Mesendoderm (in vitro differentiated cells): ENCODE measurements around the gene GPBP1.

Experiments used
- DNase-seq: peaks from one replicate; pipeline ENCODE4 v3.0.0; 2013
- H2AK5ac ChIP-seq: 2 replicates; pipeline ENCODE4 v1.6.1; 2013; ENCODE audit warnings: low read length, inconsistent platforms
- H2BK120ac ChIP-seq: 2 replicates; pipeline ENCODE4 v1.6.1; 2013; ENCODE audit warnings: low read depth, mild to moderate bottlenecking, low read length, moderate library complexity, mixed read lengths
- H2BK15ac ChIP-seq: replicated peaks from 2 replicates; pipeline ENCODE4 v1.6.1; 2013; ENCODE audit warnings: low read depth, mild to moderate bottlenecking, moderate library complexity
- H2BK5ac ChIP-seq: 2 replicates; pipeline ENCODE4 v1.6.1; 2013; ENCODE audit warnings: low read length, inconsistent platforms
- H3K18ac ChIP-seq: 2 replicates; pipeline ENCODE4 v1.6.1; 2013; ENCODE audit warnings: mild to moderate bottlenecking, low read length, mixed read lengths
- H3K23ac ChIP-seq: one replicate; pipeline ENCODE4 v1.6.1; 2013; ENCODE audit warnings: low read length
- H3K27ac ChIP-seq: 2 replicates; pipeline ENCODE4 v1.5.1; 2013; ENCODE audit warnings: low read depth, mild to moderate bottlenecking, inconsistent platforms, low read length, moderate library complexity
- H3K27me3 ChIP-seq: 2 replicates; pipeline ENCODE4 v1.6.1; 2013; ENCODE audit warnings: low read length, control low read depth, mild to moderate bottlenecking, inconsistent platforms; ENCODE audit not compliant: insufficient read depth, poor library complexity
- H3K36me3 ChIP-seq: 2 replicates; pipeline ENCODE4 v1.6.1; 2013; ENCODE audit warnings: low read length, inconsistent platforms; ENCODE audit not compliant: control insufficient read depth, insufficient read depth
- H3K4ac ChIP-seq: one replicate; pipeline ENCODE4 v1.6.1; 2013; ENCODE audit warnings: low read depth, mild to moderate bottlenecking, low read length, moderate library complexity
- H3K4me1 ChIP-seq: 2 replicates; pipeline ENCODE4 v1.6.1; 2013; ENCODE audit warnings: low read depth, low read length, inconsistent platforms; ENCODE audit not compliant: control insufficient read depth
- H3K4me2 ChIP-seq: 2 replicates; pipeline ENCODE4 v1.6.1; 2013; ENCODE audit warnings: low read length
- H3K4me3 ChIP-seq: 2 replicates; pipeline ENCODE4 v1.5.1; 2013; ENCODE audit warnings: mild to moderate bottlenecking, low read length
- H3K56ac ChIP-seq: one replicate; pipeline ENCODE4 v1.6.1; 2013; ENCODE audit warnings: low read length
- H3K79me1 ChIP-seq: 2 replicates; pipeline ENCODE4 v1.6.1; 2013; ENCODE audit warnings: low read length, inconsistent platforms
- H3K79me2 ChIP-seq: 2 replicates; pipeline ENCODE4 v1.6.1; 2013; ENCODE audit warnings: mild to moderate bottlenecking, low read length; ENCODE audit not compliant: control insufficient read depth, insufficient read depth
- H3K9ac ChIP-seq: 2 replicates; pipeline ENCODE4 v1.6.1; 2013; ENCODE audit warnings: low read length, inconsistent platforms
- H4K5ac ChIP-seq: one replicate; pipeline ENCODE4 v1.6.1; 2013; ENCODE audit warnings: low read length
- H4K8ac ChIP-seq: one replicate; pipeline ENCODE4 v1.6.1; 2013; ENCODE audit warnings: low read depth, mild to moderate bottlenecking, control low read depth, low read length, moderate library complexity
- WGBS: extraction: QIAGEN DNeasy Blood & Tissue Kit; methylation state at CpG from one replicate; pipeline ENCODE4 v1.1.7; 2013; ENCODE audit warnings: low lambda C conversion rate, missing lambda C conversion rate; ENCODE audit not compliant: insufficient coverage; ENCODE audit errors: extremely low coverage; 5-methylcytosine and 5-hydroxymethylcytosine counted together

GPBP1 gene

DNA sequence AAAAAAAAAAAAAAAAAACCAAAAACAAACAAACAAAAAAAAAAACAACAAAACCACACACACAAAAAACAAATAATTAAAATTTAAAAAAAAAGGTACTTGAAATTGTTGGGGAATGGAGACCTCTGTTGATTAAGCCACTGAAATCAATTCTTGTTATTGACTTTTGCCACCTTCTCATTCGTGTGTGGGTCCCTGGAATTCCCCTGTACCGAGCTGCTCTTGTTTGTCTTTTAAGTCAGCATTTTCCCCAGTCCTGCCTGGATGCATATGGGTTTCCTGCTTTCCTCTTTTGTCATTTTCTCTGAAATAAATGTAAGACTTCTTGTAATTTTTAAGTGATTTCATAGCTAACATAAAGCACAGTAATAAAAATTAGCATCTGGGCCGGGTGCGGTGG, 45.5 kb downstream of the GPBP1 start:
- no peak overlapping the region for H3K18ac ChIP-seq
- no peaks in the 10 kb centered on the region for H3K4me1 ChIP-seq
- H3K4ac ChIP-seq: no peak overlapping the region
- H3K56ac ChIP-seq: no peak overlapping the region
- no peaks in the 10 kb centered on the region for H3K36me3 ChIP-seq
- H4K5ac ChIP-seq: no peak overlapping the region
- H2AK5ac ChIP-seq: no peak overlapping the region
- H3K23ac ChIP-seq: no peak overlapping the region
- H3K27ac ChIP-seq: no peak overlapping the region
- WGBS: no CpG with 5 or more reads among the region's 4 CpGs
- H3K79me1 ChIP-seq: peaks cover 8% of the 10 kb centered on the region
- no peak overlapping the region for H2BK5ac ChIP-seq
- DNase-seq: no peak
- no peak overlapping the region for H2BK15ac ChIP-seq
- H3K4me2 ChIP-seq: no peak overlapping the region
- peaks cover 49% of the 10 kb centered on the region for H3K79me2 ChIP-seq
- H3K4me3 ChIP-seq: no peak overlapping the region
- H3K27me3 ChIP-seq: no peaks in the 10 kb centered on the region
- H4K8ac ChIP-seq: no peak overlapping the region
- H3K9ac ChIP-seq: no peak overlapping the region
- H2BK120ac ChIP-seq: no peak overlapping the region

DNA sequence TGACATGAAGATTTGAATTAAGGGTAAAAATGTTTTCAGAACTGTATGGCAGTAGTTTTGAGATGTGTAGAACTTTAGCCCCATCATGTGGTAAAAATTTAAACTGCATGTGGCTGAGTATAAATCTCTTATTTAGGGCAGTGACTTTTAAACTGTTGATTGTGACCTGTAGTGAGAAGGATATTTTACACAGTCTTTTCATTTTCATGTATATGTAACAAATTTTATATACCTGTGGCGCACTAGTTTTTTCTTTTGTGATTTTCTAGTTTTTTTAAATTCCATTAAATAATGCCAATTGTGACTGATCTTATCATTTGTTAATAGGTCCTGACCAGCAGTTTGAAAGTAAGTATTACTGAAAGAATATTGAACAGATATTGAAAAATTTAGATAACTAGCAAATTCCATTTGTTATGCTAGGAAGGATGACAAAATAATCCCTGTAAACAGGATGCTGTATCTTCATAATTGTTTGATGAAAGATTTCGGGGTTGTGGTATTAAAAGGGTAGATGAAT, 47.2 kb downstream of the GPBP1 start:
- Histone ChIP-seq H3K36me3 (peaks cover 2% of the 10 kb centered on the region), H3K4me1 (no peaks in the 10 kb centered on the region), H4K8ac (no peak overlapping the region), H2AK5ac (no peak overlapping the region), H3K4me3 (no peak overlapping the region), H2BK120ac (no peak overlapping the region), H3K56ac (no peak overlapping the region), H3K79me1 (peaks cover 6% of the 10 kb centered on the region), H4K5ac (no peak overlapping the region), H2BK15ac (no peak overlapping the region), H3K18ac (no peak overlapping the region), H3K4me2 (no peak overlapping the region), H3K27ac (no peak overlapping the region), H3K27me3 (no peaks in the 10 kb centered on the region), H3K9ac (no peak overlapping the region), H3K23ac (no peak overlapping the region), H2BK5ac (no peak overlapping the region), H3K4ac (no peak overlapping the region), H3K79me2 (peaks cover 49% of the 10 kb centered on the region)
- WGBS: 100% methylated on average over 1 of the region's 2 CpGs
- DNase-seq: peak; percentile 69

DNA sequence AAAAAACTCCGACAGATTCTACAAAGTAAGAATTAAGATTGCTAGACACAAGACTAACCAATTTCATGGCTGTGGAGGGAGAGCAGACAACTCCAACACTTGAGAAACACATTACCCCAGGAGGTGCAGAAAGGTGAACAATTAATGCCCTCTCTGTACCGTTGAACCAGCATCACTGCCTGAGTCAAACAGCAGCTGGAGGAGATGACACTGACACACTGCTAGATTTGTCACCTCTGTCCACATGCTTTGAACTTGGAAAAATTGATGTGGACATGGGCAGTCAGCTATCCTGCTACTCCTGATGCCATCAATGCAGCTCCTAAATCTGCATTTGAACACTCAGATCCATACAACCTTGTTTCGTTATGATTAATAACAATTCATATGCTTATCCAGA, 51.7 kb downstream of the GPBP1 start:
- H2BK15ac ChIP-seq: no peak overlapping the region
- no peak overlapping the region for H3K56ac ChIP-seq
- no peak overlapping the region for H3K18ac ChIP-seq
- H4K8ac ChIP-seq: no peak overlapping the region
- no peak for DNase-seq
- no peak overlapping the region for H3K9ac ChIP-seq
- H3K4me3 ChIP-seq: no peak overlapping the region
- no peak overlapping the region for H4K5ac ChIP-seq
- no peak overlapping the region for H3K4ac ChIP-seq
- no peak overlapping the region for H2BK5ac ChIP-seq
- peaks cover 2% of the 10 kb centered on the region for H3K36me3 ChIP-seq
- peaks cover 36% of the 10 kb centered on the region for H3K79me2 ChIP-seq
- no CpG with 5 or more reads among the region's 3 CpGs for WGBS
- H3K79me1 ChIP-seq: peaks cover 10% of the 10 kb centered on the region
- H3K27me3 ChIP-seq: no peaks in the 10 kb centered on the region
- no peak overlapping the region for H3K4me2 ChIP-seq
- H3K27ac ChIP-seq: no peak overlapping the region
- no peak overlapping the region for H2BK120ac ChIP-seq
- no peak overlapping the region for H3K23ac ChIP-seq
- no peaks in the 10 kb centered on the region for H3K4me1 ChIP-seq
- H2AK5ac ChIP-seq: no peak overlapping the region

DNA sequence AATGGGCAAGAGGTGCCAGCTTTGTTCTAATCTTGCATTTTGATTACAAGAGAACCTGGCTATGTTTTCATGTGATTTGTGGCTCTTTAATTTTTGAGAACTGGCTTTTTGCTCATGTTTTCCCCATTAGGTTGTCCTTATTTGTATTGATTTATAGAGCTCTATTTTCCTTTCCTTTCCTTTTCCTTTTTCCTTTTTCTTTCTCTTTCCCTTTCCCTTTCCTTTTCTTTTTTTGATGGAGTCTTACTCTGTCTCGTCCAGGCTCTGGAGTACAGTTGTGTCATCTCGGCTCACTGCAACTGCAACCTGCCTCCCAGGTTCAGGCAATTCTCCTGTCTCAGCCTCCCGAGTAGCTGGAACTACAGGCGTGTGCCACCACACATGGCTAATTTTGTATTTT, 55.5 kb downstream of the GPBP1 start:
- Histone ChIP-seq H4K5ac (no peak overlapping the region), H4K8ac (peak overlapping the region; percentile 5), H3K27me3 (no peaks in the 10 kb centered on the region), H2BK120ac (no peak overlapping the region), H2AK5ac (no peak overlapping the region), H3K4me2 (no peak overlapping the region), H3K4me1 (no peaks in the 10 kb centered on the region), H3K79me1 (peaks cover 12% of the 10 kb centered on the region), H3K18ac (no peak overlapping the region), H3K56ac (no peak overlapping the region), H2BK15ac (no peak overlapping the region), H3K79me2 (peaks cover 21% of the 10 kb centered on the region), H3K9ac (no peak overlapping the region), H3K23ac (no peak overlapping the region), H2BK5ac (no peak overlapping the region), H3K4ac (no peak overlapping the region), H3K27ac (no peak overlapping the region), H3K36me3 (peaks cover 8% of the 10 kb centered on the region), H3K4me3 (no peak overlapping the region)
- no peak for DNase-seq
- WGBS: no CpG with 5 or more reads among the region's 4 CpGs

GRCh38 chr5:57231607-57232006, 57.7 kb downstream of the GPBP1 start:
- no CpG with 5 or more reads among the region's 4 CpGs for WGBS
- H2BK5ac ChIP-seq: no peak overlapping the region
- H2BK120ac ChIP-seq: no peak overlapping the region
- no peaks in the 10 kb centered on the region for H3K4me1 ChIP-seq
- H3K36me3 ChIP-seq: peaks cover 6% of the 10 kb centered on the region
- H3K79me1 ChIP-seq: peaks cover 9% of the 10 kb centered on the region
- H3K4me3 ChIP-seq: no peak overlapping the region
- H3K4me2 ChIP-seq: no peak overlapping the region
- H2BK15ac ChIP-seq: no peak overlapping the region
- H3K18ac ChIP-seq: no peak overlapping the region
- H3K27ac ChIP-seq: no peak overlapping the region
- H3K56ac ChIP-seq: no peak overlapping the region
- no peak overlapping the region for H2AK5ac ChIP-seq
- H3K23ac ChIP-seq: no peak overlapping the region
- DNase-seq: no peak
- no peak overlapping the region for H4K8ac ChIP-seq
- no peak overlapping the region for H4K5ac ChIP-seq
- H3K27me3 ChIP-seq: no peaks in the 10 kb centered on the region
- no peak overlapping the region for H3K4ac ChIP-seq
- peaks cover 7% of the 10 kb centered on the region for H3K79me2 ChIP-seq
- no peak overlapping the region for H3K9ac ChIP-seq

GRCh38 chr5:57232293-57233033, 58.6 kb downstream of the GPBP1 start:
- H3K4me1 ChIP-seq: no peaks in the 10 kb centered on the region
- H2BK15ac ChIP-seq: no peak overlapping the region
- no peak overlapping the region for H3K4me2 ChIP-seq
- H2BK120ac ChIP-seq: no peak overlapping the region
- H3K56ac ChIP-seq: no peak overlapping the region
- H3K18ac ChIP-seq: no peak overlapping the region
- no peak overlapping the region for H3K4ac ChIP-seq
- H2BK5ac ChIP-seq: no peak overlapping the region
- H3K27me3 ChIP-seq: no peaks in the 10 kb centered on the region
- H3K23ac ChIP-seq: no peak overlapping the region
- H4K8ac ChIP-seq: no peak overlapping the region
- no peak for DNase-seq
- peaks cover 2% of the 10 kb centered on the region for H3K79me2 ChIP-seq
- no peak overlapping the region for H3K9ac ChIP-seq
- H4K5ac ChIP-seq: no peak overlapping the region
- no CpG with 5 or more reads among the region's 6 CpGs for WGBS
- peaks cover 6% of the 10 kb centered on the region for H3K79me1 ChIP-seq
- no peak overlapping the region for H3K4me3 ChIP-seq
- peaks cover 6% of the 10 kb centered on the region for H3K36me3 ChIP-seq
- no peak overlapping the region for H2AK5ac ChIP-seq
- H3K27ac ChIP-seq: no peak overlapping the region
